IMR-90 (cell line): Measurements from ENCODE around the gene ERMARD. TPM values are rescaled to one million over a fixed set of nuclear protein-coding genes. Genes with fewer than 3 reads are reported as not detected.
A peak's percentile ranks its signal among the peaks of the same experiment; 100 is the strongest.

Experiments used
- ATAC-seq: fragments of 200-7000 bp; cut with Tn5 transposase; 2 replicates; pipeline ENCODE4 v1.9.1; 2020; ENCODE audit warnings: low read depth, mild to moderate bottlenecking, moderate library complexity
- BruUV-seq: library from RNA; stranded (reverse); fragments of 400-500 nt; replicated peaks from 2 replicates; lab custom pipeline; 2021; lab: Mats Ljungman, UMichigan
- CTCF ChIA-PET: fragments of 300-600 bp; formaldehyde crosslinking; extraction: SDS; loops from one replicate; lab custom pipeline; 2021; ENCODE audit warnings: antibody characterized with exemption; lab: Yijun Ruan, JAX
- POLR2A ChIA-PET: fragments of 300-600 bp; sonication (Branson Sonifier 250); formaldehyde crosslinking; loops from one replicate; lab custom pipeline; 2022; ENCODE audit warnings: antibody characterized with exemption; ENCODE audit not compliant: unreplicated experiment; lab: Charles Lee
- DNase-seq: peaks from one replicate; pipeline ENCODE4 v3.0.0; 2013
- H2AFZ ChIP-seq: replicated peaks from 2 replicates; pipeline ENCODE3; 2013; ENCODE audit warnings: low read length, mild to moderate bottlenecking; ENCODE audit not compliant: poor library complexity
- H2AK5ac ChIP-seq: 2 replicates; pipeline ENCODE4 v1.6.1; 2013; ENCODE audit warnings: low read depth, low read length, inconsistent platforms
- H2AK9ac ChIP-seq: replicated peaks from 2 replicates; pipeline ENCODE3; 2013; ENCODE audit warnings: mild to moderate bottlenecking, low read depth, low read length, moderate library complexity; ENCODE audit not compliant: poor library complexity
- H2BK120ac ChIP-seq: 2 replicates; pipeline ENCODE4 v1.6.1; 2013; ENCODE audit warnings: low read depth, low read length, inconsistent platforms
- H2BK15ac ChIP-seq: 3 replicates; pipeline ENCODE4 v1.6.1; 2013; ENCODE audit warnings: low read depth, low read length, inconsistent platforms
- H2BK20ac ChIP-seq: 2 replicates; pipeline ENCODE4 v1.6.1; 2013; ENCODE audit warnings: low read depth, mild to moderate bottlenecking, inconsistent platforms, low read length, moderate library complexity
- H2BK5ac ChIP-seq: 2 replicates; pipeline ENCODE4 v1.6.1; 2013; ENCODE audit warnings: mild to moderate bottlenecking, low read depth, low read length, inconsistent platforms; ENCODE audit not compliant: poor library complexity, severe bottlenecking
- H3K14ac ChIP-seq: replicated peaks from 2 replicates; pipeline ENCODE4 v1.6.1; 2013; ENCODE audit warnings: low read depth, low read length, inconsistent platforms
- H3K18ac ChIP-seq: 2 replicates; pipeline ENCODE4 v1.6.1; 2013; ENCODE audit warnings: low read depth, low read length, control low read depth
- H3K23ac ChIP-seq: 2 replicates; pipeline ENCODE4 v1.6.1; 2013; ENCODE audit warnings: low read depth, low read length, inconsistent platforms
- H3K27ac ChIP-seq: 2 replicates; pipeline ENCODE4 v1.5.1; 2013; ENCODE audit warnings: mild to moderate bottlenecking, control low read depth, low read length; ENCODE audit not compliant: insufficient read depth
- H3K27me3 ChIP-seq: 2 replicates; pipeline ENCODE4 v1.6.1; 2013; ENCODE audit warnings: low read length; ENCODE audit not compliant: control insufficient read depth, insufficient read depth
- H3K36me3 ChIP-seq: 2 replicates; pipeline ENCODE4 v1.6.1; 2013; ENCODE audit warnings: low read length, mixed read lengths; ENCODE audit not compliant: control insufficient read depth, insufficient read depth
- H3K4ac ChIP-seq: 2 replicates; pipeline ENCODE4 v1.6.1; 2013; ENCODE audit warnings: low read depth, low read length, inconsistent platforms
- H3K4me1 ChIP-seq: 2 replicates; pipeline ENCODE4 v1.6.1; 2013; ENCODE audit warnings: low read length, mixed read lengths; ENCODE audit not compliant: control insufficient read depth, insufficient read depth
- H3K4me2 ChIP-seq: 2 replicates; pipeline ENCODE4 v1.6.1; 2013; ENCODE audit warnings: low read depth, mild to moderate bottlenecking, control low read depth, low read length, moderate library complexity
- H3K4me3 ChIP-seq: 2 replicates; pipeline ENCODE4 v1.5.1; 2013; ENCODE audit warnings: low read depth, mild to moderate bottlenecking, control low read depth, low read length, moderate library complexity; ENCODE audit not compliant: insufficient read depth
- H3K56ac ChIP-seq: 2 replicates; pipeline ENCODE4 v1.6.1; 2013; ENCODE audit warnings: low read length, inconsistent platforms; ENCODE audit not compliant: insufficient read depth; ENCODE audit errors: extremely low read depth
- H3K79me1 ChIP-seq, 2 experiments: 2 replicates each; pipeline ENCODE4 v1.6.1; 2013; ENCODE audit warnings: low read length in 2 of 2, inconsistent platforms in 1 of 2, low read depth in 1 of 2
- H3K9ac ChIP-seq: 2 replicates; pipeline ENCODE4 v1.6.1; 2013; ENCODE audit warnings: low read depth, low read length, control low read depth
- H3K9me1 ChIP-seq: 2 replicates; pipeline ENCODE4 v1.6.1; 2013; ENCODE audit warnings: low read length, inconsistent platforms; ENCODE audit not compliant: insufficient read depth
- H3K9me3 ChIP-seq: 2 replicates; pipeline ENCODE4 v1.6.1; 2013; ENCODE audit warnings: low read length; ENCODE audit not compliant: control insufficient read depth, insufficient read depth
- H4K20me1 ChIP-seq: 2 replicates; pipeline ENCODE4 v1.6.1; 2013; ENCODE audit warnings: low read length, inconsistent platforms; ENCODE audit not compliant: insufficient read depth
- H4K5ac ChIP-seq: 2 replicates; pipeline ENCODE4 v1.6.1; 2013; ENCODE audit warnings: mild to moderate bottlenecking, low read depth, low read length, control low read depth
- H4K8ac ChIP-seq, 2 experiments: 2 replicates each; pipeline ENCODE4 v1.6.1; 2013; ENCODE audit warnings: low read depth in 2 of 2, low read length in 2 of 2, control low read depth in 1 of 2, inconsistent platforms in 1 of 2
- H4K91ac ChIP-seq: 2 replicates; pipeline ENCODE4 v1.6.1; 2013; ENCODE audit warnings: low read depth, low read length, inconsistent platforms; ENCODE audit not compliant: insufficient read depth
- BHLHE40 ChIP-seq: fragments of 150-350 bp; IDR thresholded peaks from 2 replicates; pipeline ENCODE4 v1.6.1; 2016; ENCODE audit warnings: mild to moderate bottlenecking, low read depth, low read length
- CEBPB ChIP-seq: IDR thresholded peaks from 2 replicates; pipeline ENCODE4 v1.6.1; 2012; ENCODE audit warnings: low read depth, low read length, improper control_type of control experiment
- MAFK ChIP-seq: IDR thresholded peaks from 2 replicates; pipeline ENCODE4 v1.6.1; 2012; ENCODE audit warnings: low read depth, low read length, improper control_type of control experiment
- MAZ ChIP-seq: IDR thresholded peaks from 2 replicates; pipeline ENCODE4 v1.6.1; 2012; ENCODE audit warnings: low read depth, mild to moderate bottlenecking, low read length, improper control_type of control experiment, moderate library complexity, borderline replicate concordance
- MXI1 ChIP-seq: IDR thresholded peaks from 2 replicates; pipeline ENCODE4 v1.6.1; 2012; ENCODE audit warnings: low read depth, mild to moderate bottlenecking, low read length, moderate library complexity, borderline replicate concordance
- NFE2L2 ChIP-seq: fragments of 150-350 bp; IDR thresholded peaks from 2 replicates; pipeline ENCODE4 v1.6.1; 2016; ENCODE audit warnings: low read depth, mild to moderate bottlenecking, low read length
- POLR2A ChIP-seq: IDR thresholded peaks from 2 replicates; pipeline ENCODE4 v1.6.1; 2012; ENCODE audit warnings: mild to moderate bottlenecking, low read depth, low read length
- RCOR1 ChIP-seq: IDR thresholded peaks from 2 replicates; pipeline ENCODE4 v1.6.1; 2012; ENCODE audit warnings: mild to moderate bottlenecking, low read length, improper control_type of control experiment; ENCODE audit not compliant: insufficient replicate concordance
- RFX5 ChIP-seq: IDR thresholded peaks from 2 replicates; pipeline ENCODE4 v1.8.0; 2012; ENCODE audit warnings: low read depth, mild to moderate bottlenecking, low read length, moderate library complexity
- SMC3 ChIP-seq: fragments of 150-350 bp; IDR thresholded peaks from 2 replicates; pipeline ENCODE4 v1.6.1; 2016; ENCODE audit warnings: low read depth, mild to moderate bottlenecking, antibody characterized with exemption, low read length, moderate library complexity
- USF2 ChIP-seq: fragments of 150-350 bp; IDR thresholded peaks from 2 replicates; pipeline ENCODE4 v1.6.1; 2017; ENCODE audit warnings: mild to moderate bottlenecking, antibody characterized with exemption, low read length, low read depth
- WGBS, 2 experiments: methylation state at CpG; one replicate each; pipeline versions ENCODE4 v1.1.5 to v1.1.7; 2013; ENCODE audit warnings: missing lambda C conversion rate in 2 of 2; ENCODE audit not compliant: insufficient read length in 1 of 2; ENCODE audit errors: extremely low coverage in 2 of 2; 5-methylcytosine and 5-hydroxymethylcytosine counted together
- dilution Hi-C: fragments of 300-500 bp; cut with HindIII; formaldehyde crosslinking; loops from one replicate; pipeline ENCODE4 v1.14.3; 2018; ENCODE audit warnings: low sequenced_read_pairs; ENCODE audit not compliant: unreplicated experiment
- in situ Hi-C: fragments of 300-500 bp; cut with MboI; formaldehyde crosslinking; loops from 3 replicates; pipeline ENCODE4 v1.14.3; 2019; ENCODE audit warnings: low sequenced_read_pairs, inconsistent platforms, mixed read lengths
- intact Hi-C: fragments of 100-400 bp; cut with micrococcal nuclease; formaldehyde crosslinking; loops from 2 replicates; pipeline ENCODE4 v1.10.0; 2022
- polyA plus RNA-seq, 3 experiments: library from polyadenylated mRNA; depleted of rRNA; stranded (reverse); fragments of >200 nt; gene quantifications; 2 replicates each; pipeline ENCODE4 v1.2.3, GENCODE V29; 2012; ENCODE audit warnings: low replicate concordance in 1 of 3
- total RNA-seq: library from RNA; depleted of rRNA; stranded (reverse); fragments of >200 nt; gene quantifications from 2 replicates; pipeline ENCODE4 v1.2.3, GENCODE V29; 2012
- TF ChIP-seq, protein P1 (sequence below): fragments of 150-350 bp; IDR thresholded peaks from 2 replicates; pipeline ENCODE4 v1.6.1; 2016; ENCODE audit warnings: low read depth, mild to moderate bottlenecking, low read length, moderate library complexity, borderline replicate concordance

The ERMARD gene
- total and polyA plus RNA-seq, 2 of the 4 experiments (the other 2 are of a cell fraction): 15.1 to 25.4 TPM

DNA sequence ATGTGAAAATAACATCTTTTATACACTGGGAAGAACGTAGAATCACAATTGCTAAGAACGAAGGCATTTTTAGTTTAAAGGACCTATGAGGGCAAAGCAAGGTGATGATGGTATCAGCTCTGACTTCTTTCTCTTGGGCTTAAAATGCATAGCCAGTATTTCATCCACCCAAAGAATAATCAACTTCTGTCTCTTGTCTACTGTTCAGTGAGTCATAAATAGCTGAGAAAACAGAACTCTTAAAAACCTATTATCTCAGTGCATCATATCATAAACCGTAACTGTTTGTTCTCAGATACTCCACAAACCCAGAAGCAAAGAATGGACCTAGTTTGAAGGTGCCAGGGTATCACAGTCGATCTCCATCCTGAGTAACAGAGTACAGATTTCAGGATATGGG lies 32.3 kb upstream of the ERMARD start:
- H3K27me3 ChIP-seq: no peaks in the 10 kb centered on the region
- no peak overlapping the region for H4K8ac ChIP-seq
- H3K4me3 ChIP-seq: no peak overlapping the region
- H4K20me1 ChIP-seq: peaks cover 13% of the 10 kb centered on the region
- intact Hi-C loops (no loop called here), in situ Hi-C loops (loop anchor here (10.0 kb wide), 1 partner anchor 816 kb away; no protein-coding TSS in a partner anchor), dilution Hi-C loops (no loop called here)
- ChIA-PET POLR2A (no interaction called here), CTCF (interaction anchor here (0.8 to 1.0 kb wide), 2 partner anchors 11 to 33 kb away, joined by 3 read pairs; no protein-coding TSS in a partner anchor)
- no peak overlapping the region for H3K27ac ChIP-seq
- H3K9ac ChIP-seq: no peak overlapping the region
- H4K91ac ChIP-seq: no peak overlapping the region
- H2AFZ ChIP-seq: no peak overlapping the region
- peaks cover 21% of the 10 kb centered on the region for H3K36me3 ChIP-seq
- no peaks in the 10 kb centered on the region for H3K9me3 ChIP-seq
- no peak overlapping the region for H3K18ac ChIP-seq
- no peak overlapping the region for H2BK120ac ChIP-seq
- H3K4me1 ChIP-seq: 0 out of 2 replicates have a peak, but pooled peaks cover 2% of the 10 kb centered on the region
- no peak overlapping the region for H3K14ac ChIP-seq
- H3K9me1 ChIP-seq: no peaks in the 10 kb centered on the region; the same call in 1 of the 2 replicates
- no CpG with 5 or more reads among the region's 4 CpGs for WGBS, 2 experiments
- ATAC-seq: no peak
- H3K4me2 ChIP-seq: no peak overlapping the region; the same call in 1 of the 2 replicates
- peaks cover 22 to 35% of the 10 kb centered on the region in 2 experiments for H3K79me1 ChIP-seq
- H2BK5ac ChIP-seq: no peak overlapping the region
- BruUV-seq: no TSS peak
- H2AK5ac ChIP-seq: no peak overlapping the region
- H2BK20ac ChIP-seq: no peak overlapping the region
- no peak overlapping the region for H3K4ac ChIP-seq
- no peak overlapping the region for H2AK9ac ChIP-seq
- no peak overlapping the region for H3K23ac ChIP-seq
- no peak overlapping the region for H3K56ac ChIP-seq
- DNase-seq: peak; percentile 50
- no peak overlapping the region for H4K5ac ChIP-seq
- H2BK15ac ChIP-seq: no peak overlapping the region
- TF ChIP-seq RCOR1 (no peak), CEBPB (no peak), POLR2A (no peak), NFE2L2 (no peak), USF2 (no peak), MAZ (no peak), RFX5 (no peak), SMC3 (no peak), BHLHE40 (no peak), MAFK (no peak), MXI1 (no peak)
- TF ChIP-seq, protein P1, sequence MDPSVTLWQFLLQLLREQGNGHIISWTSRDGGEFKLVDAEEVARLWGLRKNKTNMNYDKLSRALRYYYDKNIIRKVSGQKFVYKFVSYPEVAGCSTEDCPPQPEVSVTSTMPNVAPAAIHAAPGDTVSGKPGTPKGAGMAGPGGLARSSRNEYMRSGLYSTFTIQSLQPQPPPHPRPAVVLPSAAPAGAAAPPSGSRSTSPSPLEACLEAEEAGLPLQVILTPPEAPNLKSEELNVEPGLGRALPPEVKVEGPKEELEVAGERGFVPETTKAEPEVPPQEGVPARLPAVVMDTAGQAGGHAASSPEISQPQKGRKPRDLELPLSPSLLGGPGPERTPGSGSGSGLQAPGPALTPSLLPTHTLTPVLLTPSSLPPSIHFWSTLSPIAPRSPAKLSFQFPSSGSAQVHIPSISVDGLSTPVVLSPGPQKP: no peak
